Measurements from ENCODE around the gene ZNF521. TPM values are rescaled to one million over a fixed set of nuclear protein-coding genes. Genes with fewer than 3 reads are reported as not detected.
"Not testable (repeated sequence)": the region's sequence is repeated elsewhere in the genome, so short reads cannot be mapped to it uniquely, and the experiment has no call there.

Gene ZNF521
- total and polyA plus RNA-seq, 10 donors: 2.9 to 136 (median 71.8) TPM

GRCh38 chr18:25274926-25275325 lies 77.0 kb downstream of the ZNF521 start:
- peak overlapping the region in 1 of 8 donors; percentile 12 for H3K27ac ChIP-seq
- WGBS, 5 donors: 74 to 88% (median 80%) methylated on average over 4 of the region's 4 CpGs

GRCh38 chr18:25266931-25267527 lies 84.9 kb downstream of the ZNF521 start:
- H3K27me3 ChIP-seq (replicated peaks in 1 of 7); H3K9me3 ChIP-seq; H3K27ac ChIP-seq; DNase-seq; H3K4me3 ChIP-seq; intact Hi-C loops (cut with DNase I; ENCODE audit: low total_unique reads); H3K36me3 ChIP-seq; H3K4me1 ChIP-seq: not testable (repeated sequence)
- 65 to 87% (median 82%) methylated on average over 7 to 12 of the region's 12 CpGs for WGBS, 5 donors

More at GRCh38 chr18:25274926-25275325, 77.0 kb downstream of the ZNF521 start:
- Histone ChIP-seq H3K4me1 (peaks cover 0 to 5% (median 0%) of the 10 kb centered on the region in 6 donors), H3K36me3 (no peaks in the 10 kb centered on the region), H3K4me3 (no peak overlapping the region), H3K27me3 (replicated peaks in 1 of 7) (no peaks in the 10 kb centered on the region), H3K9me3 (peaks cover 0 to 4% (median 0%) of the 10 kb centered on the region in 8 donors)
- no peak for TF ChIP-seq POLR2AphosphoS5 (IDR thresholded peaks at IDR 0.05)
- TF ChIP-seq POLR2A (IDR thresholded peaks at IDR 0.05): no peak
- TF ChIP-seq CTCF (IDR thresholded peaks at IDR 0.05 in 8 of 11, conservative IDR thresholded peaks at IDR 0.05 in 3 of 11): no peak
- no peak for DNase-seq
- intact Hi-C loops (cut with DNase I; ENCODE audit: low total_unique reads): no loop called here

DNA sequence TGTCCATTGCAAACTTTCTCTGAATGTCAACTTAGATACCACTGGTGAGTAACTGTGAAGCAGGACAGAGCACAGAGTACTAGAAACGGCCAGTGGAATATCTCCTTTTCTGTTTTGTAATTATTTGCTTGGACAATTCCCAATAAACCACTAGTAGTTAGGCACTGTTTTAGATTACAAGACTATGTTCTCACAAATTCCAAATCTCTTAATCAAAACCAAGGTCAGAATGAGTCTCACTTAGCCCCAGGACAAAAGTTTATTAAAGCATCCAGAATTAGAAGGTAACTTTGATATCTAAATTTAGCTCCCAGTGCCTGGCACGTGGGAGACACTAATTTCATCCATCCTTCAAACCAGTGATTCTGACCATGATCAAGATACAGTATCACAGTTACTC lies 89.0 kb downstream of the ZNF521 start:
- WGBS, 5 donors: 52 to 87% (median 67%) methylated on average over 2 of the region's 2 CpGs
- no peaks in the 10 kb centered on the region for H3K4me1 ChIP-seq
- intact Hi-C loops (cut with DNase I; ENCODE audit: low total_unique reads): no loop called here
- TF ChIP-seq POLR2A (IDR thresholded peaks at IDR 0.05) (no peak), CTCF (IDR thresholded peaks at IDR 0.05 in 8 of 11, conservative IDR thresholded peaks at IDR 0.05 in 3 of 11) (no peak), POLR2AphosphoS5 (IDR thresholded peaks at IDR 0.05) (no peak)
- no peaks in the 10 kb centered on the region for H3K9me3 ChIP-seq
- DNase-seq: no peak
- no peaks in the 10 kb centered on the region for H3K27me3 ChIP-seq (replicated peaks in 1 of 7)
- H3K4me3 ChIP-seq: no peak overlapping the region
- H3K27ac ChIP-seq: no peak overlapping the region
- no peaks in the 10 kb centered on the region for H3K36me3 ChIP-seq

DNA sequence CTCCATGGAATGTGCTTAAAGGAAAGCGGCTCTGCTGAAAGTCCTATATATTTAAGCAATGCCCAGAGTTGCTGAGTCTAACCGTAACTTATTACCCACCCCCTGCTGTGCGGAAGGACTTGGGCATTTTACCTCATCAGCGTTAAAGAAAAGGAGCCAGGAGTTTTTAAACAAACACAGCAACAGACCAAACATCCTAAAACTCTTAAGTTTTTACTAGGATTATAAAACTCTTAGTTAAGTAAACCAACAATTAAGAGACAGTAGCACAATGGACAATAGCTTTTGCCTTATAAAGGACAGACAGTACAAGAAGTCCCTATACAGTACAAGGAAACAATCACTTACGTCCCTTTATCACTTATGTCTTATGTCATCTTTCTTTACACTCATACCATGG lies 90.2 kb downstream of the ZNF521 start:
- no peaks in the 10 kb centered on the region for H3K9me3 ChIP-seq
- DNase-seq: no peak
- TF ChIP-seq POLR2A (IDR thresholded peaks at IDR 0.05) (no peak), POLR2AphosphoS5 (IDR thresholded peaks at IDR 0.05) (no peak), CTCF (IDR thresholded peaks at IDR 0.05 in 8 of 11, conservative IDR thresholded peaks at IDR 0.05 in 3 of 11) (no peak)
- 85 to 94% (median 89%) methylated on average over 5 of the region's 5 CpGs for WGBS, 5 donors
- H3K4me3 ChIP-seq: no peak overlapping the region
- H3K27me3 ChIP-seq (replicated peaks in 1 of 7): no peaks in the 10 kb centered on the region
- H3K4me1 ChIP-seq: no peaks in the 10 kb centered on the region
- H3K36me3 ChIP-seq: no peaks in the 10 kb centered on the region
- H3K27ac ChIP-seq: no peak overlapping the region
- intact Hi-C loops (cut with DNase I; ENCODE audit: low total_unique reads): no loop called here

- no peak for TF ChIP-seq POLR2A (IDR thresholded peaks at IDR 0.05)
- TF ChIP-seq POLR2AphosphoS5 (IDR thresholded peaks at IDR 0.05): no peak
- TF ChIP-seq CTCF (IDR thresholded peaks at IDR 0.05 in 8 of 11, conservative IDR thresholded peaks at IDR 0.05 in 3 of 11): no peak
- WGBS, 5 donors: 86 to 95% (median 91%) methylated on average over 4 of the region's 4 CpGs
- intact Hi-C loops (cut with DNase I; ENCODE audit: low total_unique reads): no loop called here
- Histone ChIP-seq H3K9me3 (no peaks in the 10 kb centered on the region), H3K27ac (no peak overlapping the region), H3K4me3 (no peak overlapping the region), H3K27me3 (replicated peaks in 1 of 7) (no peaks in the 10 kb centered on the region), H3K36me3 (no peaks in the 10 kb centered on the region), H3K4me1 (no peaks in the 10 kb centered on the region)
- DNase-seq: no peak
Measured at GRCh38 chr18:25256439-25256838, 95.5 kb downstream of the ZNF521 start.
